Measurements from ENCODE around the gene HES5.

DNA sequence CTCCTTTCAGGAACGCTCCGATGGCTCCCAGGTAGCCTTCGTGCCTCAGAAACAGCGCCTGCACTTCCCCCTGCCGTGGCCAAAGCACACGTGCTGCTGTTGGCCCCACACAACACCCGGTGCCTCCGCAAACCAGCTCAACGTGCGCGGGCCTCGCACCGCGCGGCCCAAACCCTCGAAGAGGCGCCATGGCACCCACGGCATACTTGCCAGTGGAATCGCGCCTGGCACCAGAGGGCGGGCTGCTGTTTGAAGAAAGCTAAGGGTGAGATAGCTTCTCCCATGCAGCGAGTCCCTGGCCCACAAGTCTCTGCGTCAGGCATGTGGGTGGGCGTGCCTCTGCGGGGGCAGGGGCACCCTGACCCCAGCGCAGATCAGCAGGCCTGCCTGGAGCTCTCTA, 11.5 kb downstream of the HES5 start:
- TF ChIP-seq, protein P1, sequence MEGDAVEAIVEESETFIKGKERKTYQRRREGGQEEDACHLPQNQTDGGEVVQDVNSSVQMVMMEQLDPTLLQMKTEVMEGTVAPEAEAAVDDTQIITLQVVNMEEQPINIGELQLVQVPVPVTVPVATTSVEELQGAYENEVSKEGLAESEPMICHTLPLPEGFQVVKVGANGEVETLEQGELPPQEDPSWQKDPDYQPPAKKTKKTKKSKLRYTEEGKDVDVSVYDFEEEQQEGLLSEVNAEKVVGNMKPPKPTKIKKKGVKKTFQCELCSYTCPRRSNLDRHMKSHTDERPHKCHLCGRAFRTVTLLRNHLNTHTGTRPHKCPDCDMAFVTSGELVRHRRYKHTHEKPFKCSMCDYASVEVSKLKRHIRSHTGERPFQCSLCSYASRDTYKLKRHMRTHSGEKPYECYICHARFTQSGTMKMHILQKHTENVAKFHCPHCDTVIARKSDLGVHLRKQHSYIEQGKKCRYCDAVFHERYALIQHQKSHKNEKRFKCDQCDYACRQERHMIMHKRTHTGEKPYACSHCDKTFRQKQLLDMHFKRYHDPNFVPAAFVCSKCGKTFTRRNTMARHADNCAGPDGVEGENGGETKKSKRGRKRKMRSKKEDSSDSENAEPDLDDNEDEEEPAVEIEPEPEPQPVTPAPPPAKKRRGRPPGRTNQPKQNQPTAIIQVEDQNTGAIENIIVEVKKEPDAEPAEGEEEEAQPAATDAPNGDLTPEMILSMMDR (IDR thresholded peaks at IDR 0.05): no peak
- TF ChIP-seq POLR2A (IDR thresholded peaks at IDR 0.05): no peak

Measured in uterus (tissue), 2 donors.